Measurements from ENCODE around the gene ZSCAN2. TPM values are rescaled to one million over a fixed set of nuclear protein-coding genes. Genes with fewer than 3 reads are reported as not detected.

Gene ZSCAN2
- total RNA-seq, 3 donors from 2014 or later: 7.8 to 14.8 (median 14.4) TPM

DNA sequence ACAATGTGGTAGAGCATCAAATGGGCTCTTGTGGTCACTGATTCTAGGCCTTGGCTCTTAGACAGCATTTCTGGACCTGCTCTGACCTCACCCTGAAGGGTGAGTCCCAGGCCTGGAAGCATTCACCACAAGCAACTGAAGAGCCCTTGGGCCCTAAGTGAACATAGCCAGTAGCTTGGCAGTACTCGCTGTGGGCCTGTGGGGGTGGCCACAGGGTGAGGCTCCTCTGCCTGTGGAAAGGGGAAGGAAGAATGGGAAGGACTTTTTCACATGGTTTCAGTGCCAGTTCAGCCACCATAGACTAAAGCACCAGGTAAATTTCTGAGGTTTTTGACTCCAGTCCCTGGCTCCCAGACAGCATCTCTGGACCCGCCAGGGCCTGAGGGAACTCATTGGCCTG, 5.1 kb upstream of the ZSCAN2 start:
- TF ChIP-seq POLR2AphosphoS5 (IDR thresholded peaks at IDR 0.05): no peak
- TF ChIP-seq, protein P1, sequence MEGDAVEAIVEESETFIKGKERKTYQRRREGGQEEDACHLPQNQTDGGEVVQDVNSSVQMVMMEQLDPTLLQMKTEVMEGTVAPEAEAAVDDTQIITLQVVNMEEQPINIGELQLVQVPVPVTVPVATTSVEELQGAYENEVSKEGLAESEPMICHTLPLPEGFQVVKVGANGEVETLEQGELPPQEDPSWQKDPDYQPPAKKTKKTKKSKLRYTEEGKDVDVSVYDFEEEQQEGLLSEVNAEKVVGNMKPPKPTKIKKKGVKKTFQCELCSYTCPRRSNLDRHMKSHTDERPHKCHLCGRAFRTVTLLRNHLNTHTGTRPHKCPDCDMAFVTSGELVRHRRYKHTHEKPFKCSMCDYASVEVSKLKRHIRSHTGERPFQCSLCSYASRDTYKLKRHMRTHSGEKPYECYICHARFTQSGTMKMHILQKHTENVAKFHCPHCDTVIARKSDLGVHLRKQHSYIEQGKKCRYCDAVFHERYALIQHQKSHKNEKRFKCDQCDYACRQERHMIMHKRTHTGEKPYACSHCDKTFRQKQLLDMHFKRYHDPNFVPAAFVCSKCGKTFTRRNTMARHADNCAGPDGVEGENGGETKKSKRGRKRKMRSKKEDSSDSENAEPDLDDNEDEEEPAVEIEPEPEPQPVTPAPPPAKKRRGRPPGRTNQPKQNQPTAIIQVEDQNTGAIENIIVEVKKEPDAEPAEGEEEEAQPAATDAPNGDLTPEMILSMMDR (IDR thresholded peaks at IDR 0.05): no peak
- TF ChIP-seq POLR2A (IDR thresholded peaks at IDR 0.05): no peak
- H3K4me3 ChIP-seq: no peak overlapping the region
- no peaks in the 10 kb centered on the region for H3K27me3 ChIP-seq
- no peaks in the 10 kb centered on the region for H3K9me3 ChIP-seq
- no peak overlapping the region for H3K27ac ChIP-seq
- intact Hi-C loops (cut with DNase I; ENCODE audit: low total_unique reads): no loop called here
- no peaks in the 10 kb centered on the region for H3K36me3 ChIP-seq
- DNase-seq (ENCODE audit: low spot score in 2 of 2): no peak
- H3K4me1 ChIP-seq: no peaks in the 10 kb centered on the region

DNA sequence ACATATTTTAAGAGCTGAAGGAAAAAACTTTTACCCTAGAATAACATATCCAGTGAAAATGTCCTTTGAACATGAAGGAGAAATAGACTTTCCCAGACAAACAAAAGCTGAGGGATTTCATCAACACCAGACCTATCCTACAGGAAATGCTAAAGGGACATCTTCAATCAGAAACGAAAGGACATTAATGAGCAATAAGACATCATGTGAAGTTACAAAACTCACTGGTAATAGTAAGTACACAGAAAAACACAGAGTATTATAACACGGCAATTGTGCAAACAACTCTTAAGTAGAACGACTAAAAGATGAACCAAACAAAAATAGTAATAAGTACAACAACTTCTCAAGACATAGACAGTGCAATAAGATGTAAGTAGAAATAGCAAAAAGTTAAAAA, 3.5 kb upstream of the ZSCAN2 start:
- intact Hi-C loops (cut with DNase I; ENCODE audit: low total_unique reads): no loop called here
- no peak overlapping the region for H3K4me3 ChIP-seq
- no peaks in the 10 kb centered on the region for H3K4me1 ChIP-seq
- H3K9me3 ChIP-seq: no peaks in the 10 kb centered on the region
- DNase-seq (ENCODE audit: low spot score in 2 of 2): no peak
- H3K27me3 ChIP-seq: no peaks in the 10 kb centered on the region
- H3K36me3 ChIP-seq: no peaks in the 10 kb centered on the region
- no peak for TF ChIP-seq POLR2AphosphoS5 (IDR thresholded peaks at IDR 0.05)
- TF ChIP-seq, protein P1 (IDR thresholded peaks at IDR 0.05): no peak
- TF ChIP-seq POLR2A (IDR thresholded peaks at IDR 0.05): no peak
- H3K27ac ChIP-seq: no peak overlapping the region

DNA sequence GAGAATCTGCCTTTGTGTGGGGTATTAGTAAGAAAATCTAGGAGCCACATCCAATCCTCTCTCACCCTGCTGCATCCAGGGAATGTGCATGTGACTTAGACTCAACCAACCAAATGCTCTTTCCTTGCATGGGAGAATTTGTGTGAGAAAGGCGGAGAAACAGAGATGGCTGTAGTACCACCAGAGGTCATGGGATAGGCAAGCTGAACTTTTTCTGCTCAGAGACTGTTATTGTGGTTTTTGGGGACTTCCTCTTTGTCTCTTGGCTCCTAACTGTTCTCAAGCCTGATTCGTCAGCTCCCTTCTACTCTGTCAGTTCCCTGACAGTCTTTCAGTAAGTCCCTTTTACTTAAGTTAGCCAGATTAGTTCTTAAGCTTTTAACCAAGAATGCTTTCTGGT, 2.6 kb upstream of the ZSCAN2 start:
- Histone ChIP-seq H3K9me3 (no peaks in the 10 kb centered on the region), H3K36me3 (no peaks in the 10 kb centered on the region), H3K4me3 (no peak overlapping the region), H3K27ac (no peak overlapping the region), H3K4me1 (no peaks in the 10 kb centered on the region), H3K27me3 (no peaks in the 10 kb centered on the region)
- TF ChIP-seq POLR2A (IDR thresholded peaks at IDR 0.05) (no peak), POLR2AphosphoS5 (IDR thresholded peaks at IDR 0.05) (no peak)
- TF ChIP-seq, protein P1 (IDR thresholded peaks at IDR 0.05): no peak
- no peak for DNase-seq (ENCODE audit: low spot score in 2 of 2)
- intact Hi-C loops (cut with DNase I; ENCODE audit: low total_unique reads): no loop called here

DNA sequence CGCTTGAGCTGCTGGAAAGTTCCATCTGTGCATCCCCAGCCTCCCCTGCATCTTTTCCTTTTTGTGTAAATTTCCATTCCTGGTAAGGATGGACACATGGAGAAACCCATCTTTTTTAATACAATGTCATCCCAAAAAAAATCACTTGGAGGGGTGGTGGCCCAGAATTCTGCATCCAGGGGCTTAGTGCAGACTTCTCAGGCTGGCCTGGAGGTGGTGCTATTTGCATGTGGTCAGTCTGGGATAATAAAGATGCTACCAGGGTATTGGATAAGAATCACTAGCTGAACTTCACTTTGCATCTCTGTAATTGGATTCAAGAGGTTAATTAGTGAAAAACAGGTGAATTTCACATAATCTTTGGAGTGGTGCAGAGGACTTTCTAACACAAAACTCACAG, 1.8 kb upstream of the ZSCAN2 start:
- Histone ChIP-seq H3K27me3 (no peaks in the 10 kb centered on the region), H3K4me3 (no peak overlapping the region), H3K9me3 (no peaks in the 10 kb centered on the region), H3K36me3 (no peaks in the 10 kb centered on the region), H3K27ac (no peak overlapping the region), H3K4me1 (no peaks in the 10 kb centered on the region)
- TF ChIP-seq, protein P1 (IDR thresholded peaks at IDR 0.05): peak in 2 of 3 donors; percentile 50 to 64
- TF ChIP-seq POLR2AphosphoS5 (IDR thresholded peaks at IDR 0.05) (no peak), POLR2A (IDR thresholded peaks at IDR 0.05) (no peak)
- DNase-seq (ENCODE audit: low spot score in 2 of 2): no peak
- intact Hi-C loops (cut with DNase I; ENCODE audit: low total_unique reads): no loop called here

DNA sequence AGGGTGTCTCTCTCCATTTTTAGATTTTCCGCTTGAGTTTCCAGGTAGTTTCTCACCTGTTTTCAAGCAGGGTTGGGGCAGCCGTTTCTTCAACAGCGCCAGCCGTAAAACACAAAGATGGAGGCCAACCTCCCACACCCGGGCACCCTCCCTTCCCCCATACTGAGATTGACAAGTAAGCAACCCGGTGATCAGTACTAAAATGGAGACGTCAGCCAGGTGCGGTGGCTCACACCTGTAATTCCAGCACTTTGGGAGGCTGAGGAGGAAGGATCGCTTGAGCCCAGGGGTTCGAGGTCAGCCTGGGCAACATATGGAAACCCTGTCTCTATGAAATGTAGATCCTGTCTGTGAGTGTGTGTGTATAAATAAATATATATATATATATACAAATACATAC, 903 bp upstream of the ZSCAN2 start:
- H3K27ac ChIP-seq: peak overlapping the region in 1 of 2 donors; percentile 69
- H3K4me3 ChIP-seq: peak overlapping the region; percentile 81 to 86 (median 84)
- TF ChIP-seq POLR2A (IDR thresholded peaks at IDR 0.05) (no peak), POLR2AphosphoS5 (IDR thresholded peaks at IDR 0.05) (no peak)
- TF ChIP-seq, protein P1 (IDR thresholded peaks at IDR 0.05): no peak
- H3K9me3 ChIP-seq: no peaks in the 10 kb centered on the region
- no peaks in the 10 kb centered on the region for H3K36me3 ChIP-seq
- intact Hi-C loops (cut with DNase I; ENCODE audit: low total_unique reads): no loop called here
- no peak for DNase-seq (ENCODE audit: low spot score in 2 of 2)
- H3K27me3 ChIP-seq: no peaks in the 10 kb centered on the region
- no peaks in the 10 kb centered on the region for H3K4me1 ChIP-seq
